ENCODE data around the gene PDE3A. TPM values are rescaled to one million over a fixed set of nuclear protein-coding genes. Genes with fewer than 3 reads are reported as not detected.
A peak's percentile ranks its signal among the peaks of the same experiment; 100 is the strongest.
"Not testable (repeated sequence)": the region's sequence is repeated elsewhere in the genome, so short reads cannot be mapped to it uniquely, and the experiment has no call there.

PDE3A gene
- 1.3 TPM for total RNA-seq (ENCODE audit: unreplicated experiment)
- long read RNA-seq: 0 reads

DNA sequence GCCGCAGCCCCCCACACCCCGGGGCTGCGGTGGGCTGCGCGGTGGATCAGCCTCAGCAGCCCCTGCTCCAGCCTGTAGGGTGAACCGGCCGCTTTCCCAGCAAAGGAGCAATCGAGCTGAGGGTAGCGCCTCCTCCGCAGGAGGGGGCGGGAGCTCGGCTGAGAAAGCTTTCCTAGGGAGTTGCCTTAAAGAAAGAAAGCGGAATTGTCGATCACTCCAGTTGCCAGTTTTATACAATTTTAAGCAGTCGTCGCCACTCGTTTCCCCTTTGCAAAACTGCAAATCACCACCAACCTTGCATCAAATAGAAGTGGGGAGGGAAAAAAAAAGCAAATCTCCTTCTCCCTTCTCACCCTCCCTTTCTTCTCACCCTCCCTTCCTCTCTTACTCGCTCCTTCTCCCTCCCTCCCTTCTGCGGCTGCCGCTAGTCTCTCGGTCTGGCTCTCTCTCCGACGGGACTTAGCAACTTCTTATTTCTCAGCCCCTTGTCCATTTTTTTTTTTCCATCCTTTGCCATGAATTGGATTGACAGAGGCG, at the start of gene PDE3A:
Gene PDE3A, plus strand, starts transcription at position 424 of the 537 bp plus-strand sequence. CDS start 748 bp downstream, outside the sequence.
- H3K4me1 Mint-ChIP-seq (ENCODE audit: low read depth, unreplicated experiment): peaks cover 3% of the 10 kb centered on the region
- peak within 1 kb of the TSS; percentile 86 for H3K27ac Mint-ChIP-seq (ENCODE audit: unreplicated experiment)
- no peaks in the 10 kb centered on the region for H3K36me3 Mint-ChIP-seq (ENCODE audit: unreplicated experiment)
- peaks cover 7% of the 10 kb centered on the region for H3K27me3 Mint-ChIP-seq (ENCODE audit: unreplicated experiment)
- peak; percentile 84 for DNase-seq
- peak; percentile 27 for TF ChIP-seq CTCF (IDR thresholded peaks at IDR 0.05; ENCODE audit: partially characterized antibody, unreplicated experiment)
- H3K9me3 Mint-ChIP-seq (ENCODE audit: unreplicated experiment): peaks cover 7% of the 10 kb centered on the region
- H3K4me3 Mint-ChIP-seq (ENCODE audit: unreplicated experiment): peak within 1 kb of the TSS; percentile 96

DNA sequence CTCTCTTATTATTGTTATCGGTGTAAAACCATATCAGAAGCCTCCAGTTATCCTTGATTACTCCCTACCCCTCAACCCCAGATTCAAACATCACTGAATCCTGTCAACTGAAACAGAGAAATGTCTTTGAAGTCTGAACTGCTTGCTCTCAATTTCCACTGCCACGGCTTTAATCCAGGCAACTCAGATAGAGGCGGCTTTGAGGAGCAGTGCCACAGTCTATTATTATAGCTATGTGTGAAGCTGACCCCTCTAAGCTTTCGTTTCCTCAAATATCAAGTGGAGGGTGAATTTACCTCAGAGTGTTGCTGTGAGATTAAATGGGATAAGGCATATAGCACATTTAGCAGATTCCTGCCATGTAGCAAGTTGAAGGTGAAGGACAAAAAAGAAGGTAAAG, 49.0 kb upstream of the PDE3A start:
- Mint-ChIP-seq H3K4me1 (ENCODE audit: low read depth, unreplicated experiment) (no peaks in the 10 kb centered on the region), H3K4me3 (ENCODE audit: unreplicated experiment) (no peak overlapping the region), H3K27ac (ENCODE audit: unreplicated experiment) (no peak overlapping the region), H3K27me3 (ENCODE audit: unreplicated experiment) (no peaks in the 10 kb centered on the region), H3K9me3 (ENCODE audit: unreplicated experiment) (no peaks in the 10 kb centered on the region), H3K36me3 (ENCODE audit: unreplicated experiment) (no peaks in the 10 kb centered on the region)
- TF ChIP-seq CTCF (IDR thresholded peaks at IDR 0.05; ENCODE audit: partially characterized antibody, unreplicated experiment): no peak
- DNase-seq: no peak

DNA sequence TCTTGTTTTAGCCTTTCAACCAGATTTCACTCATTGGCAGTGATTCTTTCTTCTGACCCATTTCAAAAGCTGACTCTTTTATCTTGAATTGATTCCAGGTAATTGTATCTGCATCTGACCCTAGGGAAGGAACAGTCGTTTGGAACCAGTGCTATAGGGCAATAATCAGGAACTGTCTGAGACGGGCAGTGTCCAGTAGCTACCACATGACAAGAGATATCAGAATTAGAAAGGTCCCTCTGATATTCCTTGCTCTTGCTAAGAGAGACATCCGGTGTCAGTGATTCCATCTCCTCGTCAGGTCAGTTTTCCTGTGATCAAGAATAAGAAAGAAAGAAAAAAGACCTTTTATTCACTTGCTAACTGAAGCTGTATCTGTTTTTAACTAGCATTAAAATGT, 47.8 kb upstream of the PDE3A start:
- no peak for DNase-seq
- Mint-ChIP-seq H3K27me3 (ENCODE audit: unreplicated experiment) (no peaks in the 10 kb centered on the region), H3K27ac (ENCODE audit: unreplicated experiment) (no peak overlapping the region), H3K9me3 (ENCODE audit: unreplicated experiment) (no peaks in the 10 kb centered on the region), H3K4me1 (ENCODE audit: low read depth, unreplicated experiment) (no peaks in the 10 kb centered on the region), H3K36me3 (ENCODE audit: unreplicated experiment) (no peaks in the 10 kb centered on the region), H3K4me3 (ENCODE audit: unreplicated experiment) (no peak overlapping the region)
- no peak for TF ChIP-seq CTCF (IDR thresholded peaks at IDR 0.05; ENCODE audit: partially characterized antibody, unreplicated experiment)

DNA sequence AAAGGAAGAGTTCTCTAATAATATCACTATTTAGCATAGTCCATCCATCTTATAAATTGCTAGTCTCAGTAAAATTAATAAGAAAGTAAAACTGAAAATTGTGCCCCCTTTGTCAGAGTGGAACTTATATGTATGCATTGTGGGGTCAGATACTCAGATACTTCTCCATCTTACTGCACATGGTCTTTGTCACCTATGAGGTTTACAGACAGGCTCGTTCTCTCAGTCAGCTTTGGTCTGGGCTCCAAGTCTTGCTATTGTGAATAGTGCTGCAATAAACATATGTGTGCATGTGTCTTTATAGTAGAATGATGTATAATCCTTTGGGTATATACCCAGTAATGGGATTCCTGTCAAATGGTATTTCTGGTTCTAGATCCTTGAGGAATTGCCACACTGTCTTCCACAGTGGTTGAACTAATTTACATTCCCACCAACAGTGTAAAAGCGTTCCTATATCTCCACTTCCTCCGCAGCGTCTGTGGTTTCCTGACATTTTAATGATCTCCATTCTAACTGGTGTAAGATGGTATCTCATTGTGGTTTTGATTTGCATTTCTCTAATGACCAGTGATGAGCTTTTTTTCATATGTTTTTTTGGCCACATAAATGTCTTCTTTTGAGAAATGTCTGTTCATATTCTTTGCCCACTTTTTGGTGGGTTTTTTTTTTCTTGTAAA, 37.4 kb upstream of the PDE3A start:
- H3K27me3 Mint-ChIP-seq (ENCODE audit: unreplicated experiment); H3K36me3 Mint-ChIP-seq (ENCODE audit: unreplicated experiment); H3K4me3 Mint-ChIP-seq (ENCODE audit: unreplicated experiment); H3K27ac Mint-ChIP-seq (ENCODE audit: unreplicated experiment); H3K4me1 Mint-ChIP-seq (ENCODE audit: low read depth, unreplicated experiment); H3K9me3 Mint-ChIP-seq (ENCODE audit: unreplicated experiment); DNase-seq: not testable (repeated sequence)

- Mint-ChIP-seq H3K4me3 (ENCODE audit: unreplicated experiment) (no peak overlapping the region), H3K27ac (ENCODE audit: unreplicated experiment) (no peak overlapping the region), H3K4me1 (ENCODE audit: low read depth, unreplicated experiment) (no peaks in the 10 kb centered on the region), H3K9me3 (ENCODE audit: unreplicated experiment) (peaks cover 2% of the 10 kb centered on the region), H3K36me3 (ENCODE audit: unreplicated experiment) (peaks cover 8% of the 10 kb centered on the region), H3K27me3 (ENCODE audit: unreplicated experiment) (no peaks in the 10 kb centered on the region)
- no peak for TF ChIP-seq CTCF (IDR thresholded peaks at IDR 0.05; ENCODE audit: partially characterized antibody, unreplicated experiment)
- DNase-seq: no peak
Observed at GRCh38 chr12:20339060-20339459, 29.3 kb upstream of the PDE3A start.

All from glutamatergic neuron (in vitro differentiated cells).